Peyer's patch (tissue), 4 donors: Measurements from ENCODE around the gene AFMID.

Experiments used
- POLR2A ChIP-seq, 2 donors: fragments of 450-650 bp; IDR thresholded peaks; one replicate each; pipeline ENCODE4 v1.5.1; 2017; ENCODE audit warnings: antibody characterized with exemption in 2 of 2, mild to moderate bottlenecking in 2 of 2, moderate library complexity in 2 of 2
- TF ChIP-seq, protein P1 (sequence below), 6 experiments: fragments of 450-650 bp in 4 of 6; fragments of 200-600 bp in 2 of 6; sonication (generic) in 1 of 6; IDR thresholded peaks; one replicate each; pipeline ENCODE4 v1.5.1; 2017 to 2019; ENCODE audit warnings: antibody characterized with exemption in 6 of 6, mild to moderate bottlenecking in 3 of 6, moderate library complexity in 1 of 6

DNA sequence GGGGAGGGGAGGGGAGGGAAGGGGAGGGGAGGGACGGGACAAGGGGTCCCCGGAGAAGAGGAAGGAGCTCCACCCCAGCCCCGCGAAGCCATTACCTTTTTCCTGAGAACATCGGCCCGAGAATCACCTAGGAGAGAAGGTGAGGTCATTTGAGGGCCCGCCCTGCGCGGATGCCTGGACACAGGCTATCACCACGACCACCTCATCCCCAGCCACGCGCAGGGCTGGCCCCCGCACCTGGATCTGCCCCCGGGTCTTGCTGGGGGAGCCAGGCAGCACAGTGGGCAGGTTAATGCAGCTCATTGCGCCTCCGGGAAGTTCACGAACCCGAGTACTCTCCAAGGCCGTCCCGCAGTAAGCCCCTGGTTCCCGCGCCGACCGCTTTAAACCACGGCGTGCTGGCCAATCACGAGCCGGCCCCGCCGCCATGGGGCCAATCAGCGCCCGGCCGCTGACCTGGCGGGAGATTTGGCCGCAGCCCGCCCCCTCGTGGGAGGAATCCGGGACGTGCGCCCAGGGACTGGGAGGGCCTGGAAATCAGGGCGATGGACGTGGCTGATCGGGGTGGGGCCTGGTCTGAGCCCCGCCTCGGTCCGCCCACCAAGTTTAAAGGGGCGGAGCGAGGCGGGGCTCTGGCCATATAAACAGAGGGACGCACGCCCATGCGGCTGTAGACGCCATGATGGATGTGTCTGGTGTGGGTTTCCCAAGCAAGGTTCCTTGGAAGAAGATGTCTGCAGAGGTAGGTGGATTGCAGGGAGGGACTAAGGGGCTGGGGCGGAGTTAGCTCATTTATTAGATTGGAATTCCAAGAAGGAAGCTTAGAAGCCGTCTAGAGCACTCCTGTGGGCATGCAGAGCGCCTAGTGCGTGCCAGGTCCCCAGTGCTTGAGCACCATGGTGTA lies at the start of gene AFMID, which contains the start of gene TK1:
- TF ChIP-seq, protein P1, sequence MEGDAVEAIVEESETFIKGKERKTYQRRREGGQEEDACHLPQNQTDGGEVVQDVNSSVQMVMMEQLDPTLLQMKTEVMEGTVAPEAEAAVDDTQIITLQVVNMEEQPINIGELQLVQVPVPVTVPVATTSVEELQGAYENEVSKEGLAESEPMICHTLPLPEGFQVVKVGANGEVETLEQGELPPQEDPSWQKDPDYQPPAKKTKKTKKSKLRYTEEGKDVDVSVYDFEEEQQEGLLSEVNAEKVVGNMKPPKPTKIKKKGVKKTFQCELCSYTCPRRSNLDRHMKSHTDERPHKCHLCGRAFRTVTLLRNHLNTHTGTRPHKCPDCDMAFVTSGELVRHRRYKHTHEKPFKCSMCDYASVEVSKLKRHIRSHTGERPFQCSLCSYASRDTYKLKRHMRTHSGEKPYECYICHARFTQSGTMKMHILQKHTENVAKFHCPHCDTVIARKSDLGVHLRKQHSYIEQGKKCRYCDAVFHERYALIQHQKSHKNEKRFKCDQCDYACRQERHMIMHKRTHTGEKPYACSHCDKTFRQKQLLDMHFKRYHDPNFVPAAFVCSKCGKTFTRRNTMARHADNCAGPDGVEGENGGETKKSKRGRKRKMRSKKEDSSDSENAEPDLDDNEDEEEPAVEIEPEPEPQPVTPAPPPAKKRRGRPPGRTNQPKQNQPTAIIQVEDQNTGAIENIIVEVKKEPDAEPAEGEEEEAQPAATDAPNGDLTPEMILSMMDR (IDR thresholded peaks at IDR 0.05), result peak; percentile 67 to 98 (median 89)
- TF ChIP-seq POLR2A (IDR thresholded peaks at IDR 0.05), result peak; percentile 58 to 86
